HG02840 (cell line): ENCODE data around the gene TRERF1.

Experiments used
- ATAC-seq: cut with Tn5 transposase; IDR thresholded peaks from one replicate; pipeline ENCODE4 v1.9.1; 2021; ENCODE audit warnings: mild to moderate bottlenecking, moderate library complexity, moderate number of reproducible peaks; ENCODE audit not compliant: unreplicated experiment, low FRiP score

The TRERF1 gene

GRCh38 chr6:42280966-42281533, 170.7 kb downstream of the TRERF1 start:
- ATAC-seq, result no peak

DNA sequence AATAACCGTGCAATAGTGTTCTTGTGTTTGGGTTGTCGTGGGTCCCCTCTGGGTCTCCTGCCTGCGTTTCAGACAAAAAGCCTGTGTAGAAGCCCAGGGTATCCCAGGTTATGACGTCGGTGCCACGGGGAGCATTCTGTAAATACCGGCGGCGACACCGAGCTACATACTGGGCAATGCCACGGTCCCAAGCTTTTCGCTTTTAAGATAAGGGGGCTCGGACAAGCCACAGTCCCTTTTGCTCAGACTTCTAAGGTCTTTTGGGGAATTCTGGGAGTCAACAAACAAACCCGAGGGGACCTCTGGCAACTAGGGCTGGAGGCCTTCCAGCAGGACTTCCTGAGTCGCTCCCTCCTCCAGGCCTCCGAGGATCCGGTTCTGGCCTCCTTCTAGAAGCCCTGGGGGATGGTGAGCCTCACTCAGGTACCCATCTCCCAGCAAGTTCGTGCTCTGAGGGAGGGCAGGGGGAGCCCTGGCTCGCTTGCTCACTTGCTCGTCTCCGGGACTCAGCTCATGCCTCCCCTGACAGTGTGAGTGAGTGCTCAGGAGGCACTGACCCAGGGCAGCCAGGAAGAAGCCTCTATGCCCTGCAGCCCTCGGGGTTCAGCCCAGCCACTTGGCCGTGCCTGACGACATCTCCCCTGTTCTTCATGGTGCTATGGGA, 171.6 kb downstream of the TRERF1 start:
- no peak for ATAC-seq

DNA sequence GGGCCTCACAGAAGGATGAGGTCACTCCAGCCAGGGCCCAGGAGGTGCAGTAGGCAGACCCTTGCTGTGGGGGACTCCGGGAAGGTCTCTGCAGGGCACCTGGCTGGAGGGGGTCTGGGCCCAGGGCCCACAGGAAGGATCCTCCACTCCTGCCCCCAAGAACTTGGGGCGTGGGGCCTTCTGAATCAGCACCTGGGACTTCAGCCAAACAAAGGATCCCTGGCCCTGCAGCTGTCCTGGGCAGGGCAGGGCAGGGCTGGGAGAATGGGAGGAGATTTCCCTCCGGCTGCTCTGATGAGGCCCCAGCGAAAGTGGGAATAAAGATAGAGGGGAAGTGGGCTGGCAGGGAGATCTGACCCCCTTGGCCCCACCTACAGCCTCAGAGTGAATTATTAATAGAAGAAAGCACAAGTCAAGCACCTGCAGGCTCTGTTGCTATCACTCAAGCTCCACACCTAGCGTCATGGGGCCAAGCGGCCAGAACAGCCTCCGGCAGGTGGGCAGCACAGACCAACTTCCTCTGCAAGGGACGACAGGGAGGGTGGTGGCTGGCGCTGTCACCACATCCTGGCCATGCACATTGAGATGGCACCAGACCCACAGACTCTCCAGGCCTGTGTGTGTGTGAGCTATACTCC, 172.5 kb downstream of the TRERF1 start:
- ATAC-seq, result no peak

GRCh38 chr6:42278131-42278853, 173.4 kb downstream of the TRERF1 start:
- no peak for ATAC-seq

DNA sequence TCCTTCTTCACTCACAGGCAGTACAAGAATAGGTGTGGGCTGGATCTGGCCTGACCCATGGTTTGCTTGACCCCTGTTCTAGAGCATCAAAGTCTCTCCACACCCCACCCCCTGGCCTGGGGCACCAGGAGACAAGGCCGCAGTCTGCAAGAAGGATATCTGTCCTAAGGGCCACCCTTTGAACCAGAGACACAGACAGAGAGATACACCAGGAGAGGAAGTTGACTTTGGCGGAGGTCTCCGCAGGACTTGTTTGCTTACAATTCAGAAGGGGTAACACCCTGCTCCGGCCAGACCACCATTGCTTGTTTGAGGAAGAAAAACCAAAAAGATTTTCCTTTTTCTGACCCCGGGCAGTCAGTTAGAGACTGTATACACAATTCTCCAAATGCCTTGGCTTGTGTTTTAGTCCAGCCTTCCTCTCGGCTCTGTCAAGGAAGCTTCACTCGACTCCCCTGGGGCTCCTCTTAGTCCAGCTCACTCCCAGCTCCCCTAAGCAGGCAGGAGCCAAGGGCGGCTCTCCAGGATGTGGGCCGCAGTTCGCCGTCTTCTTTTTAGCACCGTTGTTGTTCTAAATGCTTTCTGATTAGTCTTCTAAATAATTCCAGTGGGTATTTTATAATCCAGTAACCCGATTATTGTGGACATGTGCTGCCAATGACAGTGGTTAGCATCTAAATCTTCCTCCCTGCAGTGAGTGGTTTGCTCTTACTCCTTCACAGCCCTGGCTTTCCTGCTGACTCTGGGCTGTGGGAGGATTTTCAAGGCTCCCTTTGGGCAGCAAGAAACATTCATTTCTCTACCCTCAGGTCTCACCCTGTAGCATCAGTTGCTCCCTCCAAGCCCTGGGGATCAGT, 175.5 kb downstream of the TRERF1 start:
- ATAC-seq, result no peak

GRCh38 chr6:42275376-42276033, 176.2 kb downstream of the TRERF1 start:
- no peak for ATAC-seq

DNA sequence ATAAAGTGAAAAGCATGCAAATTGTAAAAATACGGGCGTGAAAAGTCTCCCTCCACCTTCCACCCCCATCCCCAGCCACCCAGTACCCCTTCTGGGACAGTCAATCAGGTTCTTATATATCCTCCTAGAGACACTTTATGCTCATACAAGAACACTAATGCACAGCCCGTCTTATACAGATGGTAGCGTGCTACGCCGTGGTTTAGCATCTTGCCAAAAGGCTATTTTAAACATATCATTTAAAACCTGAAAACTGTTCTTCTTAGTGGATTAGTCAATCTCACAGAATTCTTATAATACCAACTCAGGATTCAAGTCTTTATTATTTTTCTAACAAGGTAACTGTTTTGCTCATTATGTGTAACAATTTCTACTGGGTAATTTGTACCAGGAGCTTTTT, 176.8 kb downstream of the TRERF1 start:
- ATAC-seq, result no peak

GRCh38 chr6:42271834-42272805, 179.6 kb downstream of the TRERF1 start:
- no peak for ATAC-seq

DNA sequence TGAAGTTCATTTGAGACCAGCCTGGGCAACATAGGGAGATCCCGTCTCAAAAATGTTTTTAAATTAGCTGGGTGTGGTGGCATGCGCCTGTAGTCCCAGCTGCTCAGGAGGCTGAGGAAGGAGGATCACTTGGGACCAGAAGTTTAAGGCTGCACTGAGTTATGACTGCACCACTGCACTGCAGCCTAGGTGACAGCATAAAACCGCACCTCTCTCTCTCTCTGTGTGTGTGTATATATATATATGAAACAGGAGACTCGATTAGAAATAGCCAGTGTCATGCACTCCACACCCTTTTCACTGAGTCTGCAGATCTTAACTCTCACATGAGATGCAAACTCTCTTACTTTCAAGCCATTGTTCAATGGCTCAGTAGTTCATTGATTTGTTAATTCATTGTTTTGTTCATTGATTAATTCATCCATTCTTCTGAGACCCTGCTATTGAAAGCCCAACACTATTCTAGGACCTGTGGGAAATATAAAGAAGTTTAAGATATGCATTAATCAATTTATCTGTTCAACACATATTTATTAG, 181.7 kb downstream of the TRERF1 start:
- peak; percentile 39 for ATAC-seq

DNA sequence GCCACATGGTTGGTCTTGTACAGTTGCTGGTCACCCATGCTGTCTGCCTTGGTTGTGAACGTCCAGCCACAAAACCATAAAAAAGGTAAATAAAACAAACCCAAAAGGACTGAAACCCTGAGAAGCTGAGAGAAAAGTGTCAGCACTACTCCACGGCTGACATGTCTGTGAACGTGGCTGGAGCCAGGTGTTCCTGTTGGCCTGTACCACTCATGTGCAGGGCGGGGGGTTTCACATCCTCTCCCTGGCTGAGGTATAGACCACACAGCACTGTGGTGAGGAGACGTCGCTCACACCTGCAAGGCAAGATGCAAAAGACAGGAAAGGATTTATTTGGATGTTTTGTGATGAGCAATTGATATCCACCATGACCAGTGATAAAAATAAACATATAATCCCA, 182.2 kb downstream of the TRERF1 start:
- ATAC-seq, result peak; percentile 88

- no peak for ATAC-seq
Observed at GRCh38 chr6:42268835-42269204, 182.9 kb downstream of the TRERF1 start.

DNA sequence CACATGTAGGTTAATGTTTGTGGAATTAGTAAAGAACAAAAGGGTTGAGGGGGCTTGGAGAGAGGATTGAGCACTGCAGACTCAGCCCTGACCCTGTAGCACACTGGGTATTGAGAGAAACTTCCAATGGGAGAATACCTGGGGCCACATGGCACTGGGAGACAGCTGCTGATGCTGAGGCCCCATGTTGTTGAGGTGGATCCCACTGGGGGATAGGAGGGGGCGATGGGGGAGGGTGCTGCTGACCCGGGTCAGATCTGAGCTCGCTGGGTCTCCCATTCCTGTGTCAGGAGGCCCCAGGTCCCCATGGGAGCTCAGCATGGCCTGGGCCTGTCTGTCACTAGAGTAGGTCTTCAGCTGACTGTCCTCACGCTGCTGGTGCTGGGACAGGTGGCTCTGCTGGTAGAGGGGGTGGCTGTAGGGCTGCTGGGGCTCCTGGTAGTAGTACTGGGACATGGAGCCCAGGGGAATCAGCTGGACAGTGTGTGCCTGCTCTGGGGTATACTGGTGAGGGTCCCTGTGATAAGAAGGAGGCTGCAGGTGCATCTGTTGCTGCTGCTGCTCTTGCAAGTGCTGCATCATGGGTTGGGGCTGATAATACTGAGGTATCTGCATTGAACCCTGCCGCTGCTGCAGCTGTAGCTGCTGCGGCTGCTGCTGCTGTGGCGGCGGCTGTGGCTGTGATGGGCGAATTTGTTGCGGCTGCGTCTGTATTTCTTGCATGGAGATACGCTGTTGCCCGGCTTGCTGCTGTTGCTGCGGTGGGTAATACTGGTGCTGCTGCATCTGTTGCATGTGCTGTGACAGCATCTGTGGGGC, 183.5 kb downstream of the TRERF1 start:
- ATAC-seq, result no peak

DNA sequence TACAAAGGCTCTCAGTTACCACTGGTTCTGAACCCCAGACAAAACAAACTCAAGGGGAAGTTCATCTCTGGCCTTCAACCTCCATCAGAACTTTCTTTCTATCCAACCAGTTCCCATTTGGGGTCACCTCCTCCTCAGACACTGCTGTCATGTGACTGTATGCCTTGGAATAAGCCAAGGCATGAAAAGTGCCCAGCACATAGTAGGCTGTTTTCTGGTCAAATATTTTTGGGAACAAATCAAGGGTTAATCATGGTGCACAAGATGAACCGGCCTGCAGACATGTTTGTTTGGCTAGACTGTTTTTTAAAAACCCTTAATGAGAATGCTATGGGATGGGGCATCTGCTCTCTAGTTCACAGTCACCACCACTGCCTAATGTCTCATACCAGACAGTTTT, 185.2 kb downstream of the TRERF1 start:
- no peak for ATAC-seq

DNA sequence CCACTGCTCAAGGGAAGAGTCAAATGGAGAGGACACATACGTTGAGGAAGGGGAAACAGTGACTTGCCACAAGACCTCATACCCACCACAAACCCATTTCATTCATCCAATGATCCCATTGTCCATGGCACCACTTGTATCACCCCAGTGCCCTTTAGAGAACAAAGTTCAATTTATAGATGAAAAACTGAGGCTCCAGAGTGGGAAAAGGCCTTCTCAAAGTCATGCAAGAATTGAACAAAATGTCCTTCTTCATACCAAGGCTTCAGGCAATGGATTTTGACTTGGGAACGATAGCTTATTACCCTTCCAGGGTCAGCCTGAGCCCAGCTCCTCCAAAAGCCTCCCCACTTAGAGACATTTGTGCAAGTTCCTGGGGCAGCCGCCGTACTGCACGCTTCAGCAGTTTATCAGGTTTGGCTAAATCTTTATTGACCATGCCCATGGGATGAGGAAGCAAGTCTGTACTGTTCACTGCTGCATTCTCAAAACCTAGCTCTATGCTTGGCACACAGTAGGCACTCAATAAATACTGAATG, 186.8 kb downstream of the TRERF1 start:
- no peak for ATAC-seq

DNA sequence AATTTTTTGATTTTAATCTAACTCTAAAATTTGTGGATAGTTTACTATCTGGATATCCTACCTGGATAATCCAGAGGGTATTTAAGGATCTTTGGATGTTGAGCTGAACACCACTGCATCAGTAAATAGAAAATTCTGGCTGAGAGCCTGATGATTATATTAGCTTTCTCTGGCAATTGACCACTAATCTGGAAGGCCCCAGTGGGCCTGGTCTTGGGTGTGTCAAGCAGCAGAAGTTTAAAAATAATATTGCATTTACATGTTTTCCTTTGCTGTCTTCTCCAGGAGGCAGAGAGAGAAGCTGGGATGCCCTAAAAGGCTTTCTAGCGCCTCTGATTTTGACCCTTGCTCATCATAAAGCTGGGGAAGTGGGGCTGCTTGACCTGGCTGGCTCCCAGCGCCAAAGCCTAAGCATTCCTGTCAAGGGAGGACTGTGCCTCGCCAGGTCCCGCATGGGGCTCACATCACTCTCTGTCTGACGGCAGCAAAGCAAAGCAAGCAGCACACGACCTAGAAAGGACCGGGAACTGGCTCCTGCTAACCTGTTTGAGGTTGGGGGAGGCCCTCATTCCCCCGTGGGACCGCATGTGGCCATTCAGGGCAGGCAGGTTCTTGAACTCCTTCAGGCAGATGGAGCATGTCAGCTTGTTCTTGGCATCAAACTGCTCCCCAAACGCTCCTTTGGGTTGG, 187.4 kb downstream of the TRERF1 start:
- ATAC-seq, result no peak

DNA sequence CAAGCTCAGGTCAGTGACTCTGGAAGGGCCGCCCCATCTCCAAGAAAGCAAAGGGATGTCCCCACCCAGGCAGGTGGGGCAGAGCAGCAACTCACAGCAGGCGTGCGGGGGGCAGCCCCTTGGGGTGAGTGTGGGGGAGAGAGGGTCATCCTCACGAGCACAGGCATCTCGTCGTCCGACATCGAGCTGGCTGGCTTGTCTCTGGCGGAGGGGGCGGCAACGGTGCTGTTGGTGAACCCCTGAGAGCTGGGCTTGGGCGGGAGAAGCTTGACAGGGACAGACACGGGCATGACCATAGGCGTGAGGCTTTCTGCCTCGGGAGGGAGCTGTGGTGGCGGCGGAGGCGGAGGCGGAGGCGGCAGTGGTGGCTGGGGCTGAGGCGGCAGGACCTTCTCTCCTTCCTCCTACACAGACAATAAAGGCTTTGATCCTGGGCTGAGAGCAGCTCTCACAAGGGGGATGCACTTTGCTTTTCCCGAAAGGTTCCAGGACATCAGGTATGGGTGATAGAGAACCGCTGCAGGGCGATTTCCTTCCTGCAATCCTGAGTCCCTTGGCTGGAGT, 188.5 kb downstream of the TRERF1 start:
- ATAC-seq, result no peak

DNA sequence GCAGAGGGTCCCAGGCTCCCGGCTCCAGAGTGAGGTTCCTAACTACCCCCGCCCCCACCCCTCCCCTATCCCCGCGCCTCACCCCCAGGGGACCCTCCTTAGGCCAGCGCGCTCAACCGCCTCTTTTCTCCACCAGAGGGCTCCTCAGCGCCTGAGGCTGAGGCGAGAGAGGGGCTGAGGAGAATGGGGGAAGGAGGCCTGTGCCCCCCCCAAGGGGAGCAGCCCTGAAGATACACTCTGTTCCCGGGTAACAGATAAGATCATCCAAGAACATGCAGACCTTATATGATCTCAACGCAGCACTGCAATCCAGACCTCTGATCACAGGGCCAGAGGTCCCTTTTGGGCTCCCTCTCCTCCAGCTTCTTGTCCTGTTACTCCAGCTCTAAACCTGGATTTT, 190.8 kb downstream of the TRERF1 start:
- ATAC-seq, result no peak
